Prostate gland (tissue), 2 donors: ENCODE results near the gene MALAT1.

Source experiments
- POLR2A ChIP-seq: fragments of 450-650 bp; IDR thresholded peaks from one replicate; pipeline ENCODE4 v1.6.1; 2016; ENCODE audit warnings: antibody characterized with exemption, mild to moderate bottlenecking
- POLR2AphosphoS5 ChIP-seq: sonication (generic); formaldehyde crosslinking; IDR thresholded peaks from one replicate; pipeline ENCODE4 v1.6.1; 2017; ENCODE audit warnings: antibody characterized with exemption
- TF ChIP-seq, protein P1 (sequence below), 4 experiments: fragments of 200-600 bp in 2 of 4; fragments of 450-650 bp in 2 of 4; sonication (generic) in 2 of 4; IDR thresholded peaks; 1 replicate in 3 of 4; 2 replicates in 1 of 4; pipeline ENCODE4 v1.5.1; 2016 to 2019; ENCODE audit warnings: antibody characterized with exemption in 4 of 4, mild to moderate bottlenecking in 2 of 4, moderate library complexity in 2 of 4

DNA sequence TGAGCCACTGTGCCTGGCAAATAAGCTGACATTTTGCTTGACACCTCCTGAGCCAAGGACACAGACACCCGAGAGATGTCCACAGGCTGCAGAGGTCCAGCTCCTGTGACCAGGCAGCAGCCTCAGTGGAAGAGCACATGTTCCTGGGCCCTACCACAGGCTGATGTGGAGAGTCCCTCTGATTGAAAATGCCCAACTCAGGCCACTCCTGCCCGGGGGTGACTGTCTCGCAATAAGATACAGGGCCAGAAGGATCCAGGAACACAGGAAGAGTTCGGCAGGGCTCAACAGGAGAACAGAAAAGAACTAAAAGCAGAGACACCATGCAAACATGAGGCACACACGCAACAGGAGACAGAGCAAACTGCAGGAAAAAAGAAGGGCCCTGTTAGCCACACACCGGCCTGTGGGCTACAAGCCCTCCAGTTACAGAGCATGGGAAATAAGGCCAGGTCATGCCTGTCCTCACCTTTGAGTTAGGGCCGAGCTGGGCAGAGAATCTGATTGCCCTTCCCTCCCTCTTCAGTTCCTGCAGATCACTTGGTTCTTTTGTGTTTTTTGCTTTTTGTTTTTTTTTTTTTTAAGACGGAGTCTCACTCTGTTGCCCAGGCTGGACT, 28.3 kb upstream of the MALAT1 start:
- no peak for TF ChIP-seq POLR2A
- TF ChIP-seq, protein P1, sequence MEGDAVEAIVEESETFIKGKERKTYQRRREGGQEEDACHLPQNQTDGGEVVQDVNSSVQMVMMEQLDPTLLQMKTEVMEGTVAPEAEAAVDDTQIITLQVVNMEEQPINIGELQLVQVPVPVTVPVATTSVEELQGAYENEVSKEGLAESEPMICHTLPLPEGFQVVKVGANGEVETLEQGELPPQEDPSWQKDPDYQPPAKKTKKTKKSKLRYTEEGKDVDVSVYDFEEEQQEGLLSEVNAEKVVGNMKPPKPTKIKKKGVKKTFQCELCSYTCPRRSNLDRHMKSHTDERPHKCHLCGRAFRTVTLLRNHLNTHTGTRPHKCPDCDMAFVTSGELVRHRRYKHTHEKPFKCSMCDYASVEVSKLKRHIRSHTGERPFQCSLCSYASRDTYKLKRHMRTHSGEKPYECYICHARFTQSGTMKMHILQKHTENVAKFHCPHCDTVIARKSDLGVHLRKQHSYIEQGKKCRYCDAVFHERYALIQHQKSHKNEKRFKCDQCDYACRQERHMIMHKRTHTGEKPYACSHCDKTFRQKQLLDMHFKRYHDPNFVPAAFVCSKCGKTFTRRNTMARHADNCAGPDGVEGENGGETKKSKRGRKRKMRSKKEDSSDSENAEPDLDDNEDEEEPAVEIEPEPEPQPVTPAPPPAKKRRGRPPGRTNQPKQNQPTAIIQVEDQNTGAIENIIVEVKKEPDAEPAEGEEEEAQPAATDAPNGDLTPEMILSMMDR (IDR thresholded peaks at IDR 0.05): no peak
- TF ChIP-seq POLR2AphosphoS5: no peak
